HEK293 (cell line): ENCODE measurements around the gene TOP3B.

ENCODE experiments used
- CTCF ChIP-seq: fragments of 450-650 bp; formaldehyde crosslinking; IDR thresholded peaks from 2 replicates; pipeline ENCODE4 v1.5.1; 2016; ENCODE audit warnings: missing biosample characterization, missing genetic modification characterization
- KLF17 ChIP-seq: fragments of 450-650 bp; formaldehyde crosslinking; IDR thresholded peaks from 2 replicates; pipeline ENCODE4 v1.5.1; 2016; ENCODE audit warnings: missing biosample characterization, missing genetic modification characterization
- OVOL3 ChIP-seq: fragments of 450-650 bp; formaldehyde crosslinking; IDR thresholded peaks from 2 replicates; pipeline ENCODE4 v1.5.1; 2016; ENCODE audit warnings: missing biosample characterization, missing genetic modification characterization
- PRDM6 ChIP-seq: fragments of 450-650 bp; formaldehyde crosslinking; IDR thresholded peaks from 2 replicates; pipeline ENCODE4 v1.5.1; 2017; ENCODE audit warnings: missing biosample characterization, missing genetic modification characterization
- ZBTB8A ChIP-seq: fragments of 450-650 bp; formaldehyde crosslinking; IDR thresholded peaks from 2 replicates; pipeline ENCODE4 v1.5.1; 2016; ENCODE audit warnings: missing biosample characterization, missing genetic modification characterization
- ZNF133 ChIP-seq: fragments of 450-650 bp; formaldehyde crosslinking; IDR thresholded peaks from 2 replicates; pipeline ENCODE4 v1.5.1; 2016; ENCODE audit warnings: missing biosample characterization, missing genetic modification characterization
- ZNF302 ChIP-seq: fragments of 450-650 bp; formaldehyde crosslinking; IDR thresholded peaks from 2 replicates; pipeline ENCODE4 v1.5.1; 2016; ENCODE audit warnings: missing biosample characterization, missing genetic modification characterization, low read depth
- ZNF341 ChIP-seq: fragments of 450-650 bp; formaldehyde crosslinking; IDR thresholded peaks from 2 replicates; pipeline ENCODE4; 2016; ENCODE audit warnings: low read depth, missing biosample characterization, missing genetic modification characterization
- ZNF629 ChIP-seq: fragments of 450-650 bp; formaldehyde crosslinking; IDR thresholded peaks from 2 replicates; pipeline ENCODE4 v1.5.1; 2017; ENCODE audit warnings: missing biosample characterization, missing genetic modification characterization

- TF ChIP-seq CTCF (no peak), ZBTB8A (no peak), ZNF302 (tag by site-specific recombination) (no peak), OVOL3 (tag by site-specific recombination) (no peak), KLF17 (tag by site-specific recombination) (no peak), ZNF133 (tag by site-specific recombination) (no peak), ZNF629 (tag by site-specific recombination) (no peak), ZNF341 (tag by site-specific recombination) (no peak), PRDM6 (no peak)
These were observed 13.1 kb upstream of the TOP3B start for GRCh38 chr22:21995660-21996059.
